CD4-positive, alpha-beta T cell treated with Interleukin-6 for 4 hours (primary cell): ENCODE data around the gene FTSJ3.

Source experiments
- DNase-seq: peaks from one replicate; pipeline ENCODE4 v3.0.0-alpha.2; 2020; ENCODE audit warnings: mixed read lengths

Gene FTSJ3

DNA sequence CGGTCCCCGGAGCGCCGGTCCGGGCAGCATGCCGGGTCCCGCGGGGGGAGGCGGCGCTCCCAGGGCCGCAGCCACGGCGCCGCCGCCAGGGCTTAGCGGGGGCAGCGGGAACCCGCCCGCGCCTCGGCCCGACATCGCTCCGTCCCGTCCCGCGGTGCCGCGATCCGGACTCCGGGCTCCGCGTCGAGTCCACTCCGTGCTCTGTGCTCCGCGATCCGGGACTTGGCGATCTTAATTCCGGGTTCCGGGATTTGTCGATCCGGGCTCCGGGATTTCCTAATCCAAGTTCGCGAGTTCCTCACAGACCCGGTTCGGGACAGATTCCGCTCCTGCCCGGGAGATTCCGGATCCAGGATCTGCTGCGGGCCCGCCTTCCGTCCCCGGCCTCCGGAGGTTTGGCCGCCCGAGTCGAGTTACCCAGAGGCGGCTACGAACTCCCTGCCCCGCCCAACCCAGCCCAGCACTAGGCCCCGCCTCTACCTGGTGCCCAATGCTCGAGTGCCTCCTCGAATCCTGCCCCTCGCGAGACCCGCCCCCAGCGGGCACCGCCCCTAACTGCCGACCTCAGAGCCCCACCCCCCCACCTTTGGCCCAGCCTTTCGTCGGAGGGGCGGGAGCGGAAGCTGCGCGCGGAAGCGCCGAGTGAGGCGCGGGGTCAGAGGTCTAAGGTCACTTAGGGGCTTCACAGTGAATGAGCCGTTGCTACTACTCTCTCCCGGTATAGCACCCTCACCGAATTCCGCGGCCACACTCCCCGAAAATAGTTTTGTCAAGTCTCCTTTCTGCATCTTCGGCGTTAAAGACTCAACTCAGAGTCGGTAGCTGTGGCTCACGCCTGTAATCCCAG lies 15.3 kb upstream of the FTSJ3 start, which contains the start of gene SMARCD2:
Gene SMARCD2 (minus strand): TSS at position 146 of the 847 bp plus-strand sequence. CDS start 11 bp downstream, at position 135.
- peak; percentile 100 for DNase-seq

GRCh38 chr17:63842173-63842539 lies 14.7 kb upstream of the FTSJ3 start:
- no peak for DNase-seq

GRCh38 chr17:63841350-63842172 lies 14.1 kb upstream of the FTSJ3 start:
- peak; percentile 17 for DNase-seq

- DNase-seq, result no peak
Observed at GRCh38 chr17:63840591-63841349, 13.3 kb upstream of the FTSJ3 start.

- DNase-seq, result no peak
Observed at GRCh38 chr17:63838631-63839171, 11.2 kb upstream of the FTSJ3 start.

- no peak for DNase-seq
Observed at GRCh38 chr17:63837962-63838600, 10.6 kb upstream of the FTSJ3 start.

DNA sequence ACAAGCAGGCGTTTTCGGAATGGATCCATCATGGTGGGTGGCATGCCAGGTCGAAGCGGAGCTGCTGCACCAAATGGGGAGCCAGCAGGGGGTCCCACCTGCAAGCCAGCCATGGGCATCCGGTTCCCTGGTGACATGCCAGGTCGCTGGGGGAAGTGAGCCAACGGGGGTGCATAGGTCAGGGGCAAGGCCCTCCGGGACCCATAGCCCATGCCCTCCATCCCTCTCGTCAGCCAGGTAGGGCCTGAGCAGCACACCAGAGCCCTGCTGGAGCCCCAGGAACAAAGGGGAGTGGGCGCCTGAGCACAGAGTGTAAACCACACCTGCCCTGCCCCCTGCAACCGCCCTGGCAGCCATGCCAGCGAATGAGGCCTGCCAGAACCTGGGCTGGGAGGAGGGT lies 10.0 kb upstream of the FTSJ3 start:
- no peak for DNase-seq

DNA sequence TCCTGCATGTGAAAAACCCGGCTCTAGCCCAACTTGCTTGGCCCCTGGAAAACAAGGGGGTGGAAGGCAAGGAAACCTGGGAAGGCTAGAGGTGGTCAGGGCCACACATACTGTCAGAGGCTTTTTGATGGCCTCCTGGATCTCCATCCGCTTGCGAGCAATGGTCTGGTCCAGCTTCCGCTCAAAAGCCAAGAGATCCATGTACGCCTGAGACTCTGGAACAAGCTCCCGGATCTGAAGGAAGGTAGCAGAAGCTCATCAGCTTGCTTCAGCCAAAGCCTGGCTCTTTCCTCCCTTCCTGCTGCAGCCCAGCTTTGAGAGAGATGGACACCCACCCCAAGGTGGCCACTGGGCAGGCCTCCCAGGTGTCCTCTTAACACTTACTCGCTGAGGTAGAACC lies 9.3 kb upstream of the FTSJ3 start:
- DNase-seq, result no peak

- no peak for DNase-seq
Observed at GRCh38 chr17:63835167-63835720, 7.8 kb upstream of the FTSJ3 start.

DNA sequence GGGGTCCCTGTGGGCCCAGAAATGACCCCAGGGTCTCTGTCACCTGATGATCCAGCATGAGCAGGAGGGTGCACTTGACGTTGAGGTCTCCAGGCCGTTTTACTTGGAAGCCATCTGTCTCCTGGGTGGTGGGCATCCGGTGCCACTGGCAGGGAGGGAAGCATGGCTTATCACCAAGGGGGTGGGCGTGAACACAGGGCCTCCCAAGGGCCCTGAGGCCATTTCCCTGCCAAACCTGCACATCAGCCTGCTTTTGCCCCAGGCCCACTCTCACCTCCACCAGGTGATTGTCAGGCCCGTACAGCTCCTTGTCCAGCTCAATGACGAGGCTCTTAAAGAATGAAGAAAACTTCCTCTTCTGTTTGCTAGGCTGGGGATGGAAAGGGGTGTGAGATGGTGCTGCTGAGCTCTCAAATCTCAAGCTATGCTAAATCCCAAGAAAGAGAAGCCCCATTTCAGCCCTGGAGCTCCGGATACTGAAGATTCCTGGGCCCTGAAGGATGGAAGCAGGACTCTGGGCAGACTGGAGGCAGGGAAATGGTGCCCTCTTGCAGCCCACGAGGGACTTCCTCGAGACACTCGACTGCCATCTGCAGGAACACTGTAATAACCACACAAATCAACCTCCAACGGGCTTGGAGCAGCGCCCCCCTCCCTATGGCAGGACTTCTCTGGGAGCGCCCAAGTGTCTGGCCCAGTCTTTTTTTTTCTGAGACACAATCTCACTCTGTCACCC lies 7.1 kb upstream of the FTSJ3 start:
- peak; percentile 73 for DNase-seq

GRCh38 chr17:63833741-63834373 lies 6.4 kb upstream of the FTSJ3 start:
- DNase-seq, result no peak

- DNase-seq, result no peak
Observed at GRCh38 chr17:63833026-63833740, 5.7 kb upstream of the FTSJ3 start.

GRCh38 chr17:63832455-63832854 lies 5.0 kb upstream of the FTSJ3 start:
- DNase-seq, result no peak

DNA sequence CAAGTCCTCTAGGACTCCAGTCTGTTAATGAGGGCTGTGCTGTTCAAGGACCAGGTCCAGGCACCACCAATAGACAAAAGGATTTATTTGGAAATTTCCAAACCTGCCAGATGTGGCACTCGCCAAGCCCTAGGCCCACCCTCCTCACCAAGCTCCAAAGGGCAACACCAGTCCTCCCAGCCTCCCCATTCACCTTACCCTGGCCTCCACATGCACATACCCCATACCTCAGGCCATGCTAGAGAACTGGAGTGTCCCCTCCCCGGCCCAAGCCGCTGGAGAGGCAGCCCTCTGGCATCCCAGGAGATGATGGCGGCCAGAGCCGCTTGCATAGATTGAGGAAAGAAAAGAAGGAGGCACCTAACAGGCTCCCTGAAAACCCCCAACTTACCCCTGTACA lies 4.6 kb upstream of the FTSJ3 start:
- DNase-seq, result no peak

DNA sequence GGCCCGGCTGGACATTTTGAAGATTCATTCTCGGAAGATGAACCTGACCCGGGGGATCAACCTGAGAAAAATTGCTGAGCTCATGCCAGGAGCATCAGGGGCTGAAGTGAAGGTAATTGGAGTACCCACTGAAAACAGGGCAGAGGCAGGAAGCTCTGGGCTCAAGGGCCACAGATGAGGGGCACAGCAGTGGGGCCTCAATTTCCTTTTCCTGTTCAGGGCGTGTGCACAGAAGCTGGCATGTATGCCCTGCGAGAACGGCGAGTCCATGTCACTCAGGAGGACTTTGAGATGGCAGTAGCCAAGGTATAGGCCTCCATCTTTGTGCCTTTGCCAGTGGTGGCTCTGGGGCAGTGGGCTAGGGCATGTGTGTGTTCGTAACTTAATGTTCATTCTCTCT lies 4.0 kb upstream of the FTSJ3 start:
- DNase-seq, result no peak

DNA sequence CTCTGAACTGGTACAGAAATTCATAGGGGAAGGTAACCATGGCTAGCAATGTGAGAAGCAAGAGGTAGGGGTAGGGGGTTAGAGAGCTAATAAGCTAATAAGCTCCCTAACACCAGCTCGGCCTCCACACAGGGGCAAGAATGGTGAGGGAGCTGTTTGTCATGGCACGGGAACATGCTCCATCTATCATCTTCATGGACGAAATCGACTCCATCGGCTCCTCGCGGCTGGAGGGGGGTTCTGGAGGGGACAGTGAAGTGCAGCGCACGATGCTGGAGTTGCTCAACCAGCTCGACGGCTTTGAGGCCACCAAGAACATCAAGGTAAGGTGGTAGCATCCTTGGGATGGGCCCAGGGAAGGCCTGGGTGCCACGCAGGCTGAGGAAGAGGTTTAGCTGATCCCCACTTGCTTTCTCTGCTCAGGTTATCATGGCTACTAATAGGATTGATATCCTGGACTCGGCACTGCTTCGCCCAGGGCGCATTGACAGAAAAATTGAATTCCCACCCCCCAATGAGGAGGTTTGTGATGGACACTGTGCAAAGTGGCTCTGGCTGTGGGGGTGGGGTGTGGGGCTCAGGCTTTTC lies 3.5 kb upstream of the FTSJ3 start:
- DNase-seq, result no peak

DNA sequence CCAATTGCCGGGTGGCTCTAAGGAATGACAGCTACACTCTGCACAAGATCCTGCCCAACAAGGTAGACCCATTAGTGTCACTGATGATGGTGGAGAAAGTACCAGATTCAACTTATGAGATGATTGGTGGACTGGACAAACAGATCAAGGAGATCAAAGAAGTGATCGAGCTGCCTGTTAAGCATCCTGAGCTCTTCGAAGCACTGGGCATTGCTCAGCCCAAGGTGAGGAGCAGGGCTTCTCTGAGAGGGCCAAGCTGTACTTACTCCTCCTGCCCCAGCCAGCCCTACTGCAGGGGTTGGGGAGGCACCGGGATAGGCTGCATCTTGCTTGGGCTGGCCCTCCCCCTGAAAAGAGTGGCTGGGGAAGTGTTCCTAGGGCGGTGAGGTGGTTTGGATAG lies 2.8 kb upstream of the FTSJ3 start:
- DNase-seq, result no peak

- DNase-seq, result no peak
Observed at GRCh38 chr17:63828936-63829335, 1.5 kb upstream of the FTSJ3 start.

DNA sequence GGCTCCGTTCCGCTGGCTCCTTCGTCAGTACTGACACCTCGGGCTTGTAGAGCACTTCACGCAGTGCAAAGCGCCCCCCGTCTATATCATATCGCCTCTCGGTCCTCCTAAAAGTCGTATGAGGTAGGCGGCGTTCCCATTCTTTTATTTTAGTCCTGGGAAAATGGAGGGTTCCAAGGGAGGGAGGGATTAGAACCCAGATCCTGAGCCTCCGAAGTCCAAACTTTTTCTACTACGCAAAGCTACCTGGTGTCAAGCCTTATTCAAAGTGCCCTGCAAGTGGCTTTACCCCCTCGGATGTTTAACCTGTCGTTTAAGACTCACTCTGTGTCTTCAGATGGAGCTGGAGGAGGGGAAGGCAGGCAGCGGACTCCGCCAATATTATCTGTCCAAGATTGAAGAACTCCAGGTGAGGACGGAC lies 348 bp upstream of the FTSJ3 start:
- DNase-seq, result no peak
